GM21619 (cell line): ENCODE data around the gene HBM.
"Not testable (repeated sequence)": the region's sequence is repeated elsewhere in the genome, so short reads cannot be mapped to it uniquely, and the experiment has no call there.

Source experiments
- ATAC-seq: cut with Tn5 transposase; IDR thresholded peaks from one replicate; pipeline ENCODE4 v1.9.1; 2021; ENCODE audit not compliant: unreplicated experiment

Gene HBM

DNA sequence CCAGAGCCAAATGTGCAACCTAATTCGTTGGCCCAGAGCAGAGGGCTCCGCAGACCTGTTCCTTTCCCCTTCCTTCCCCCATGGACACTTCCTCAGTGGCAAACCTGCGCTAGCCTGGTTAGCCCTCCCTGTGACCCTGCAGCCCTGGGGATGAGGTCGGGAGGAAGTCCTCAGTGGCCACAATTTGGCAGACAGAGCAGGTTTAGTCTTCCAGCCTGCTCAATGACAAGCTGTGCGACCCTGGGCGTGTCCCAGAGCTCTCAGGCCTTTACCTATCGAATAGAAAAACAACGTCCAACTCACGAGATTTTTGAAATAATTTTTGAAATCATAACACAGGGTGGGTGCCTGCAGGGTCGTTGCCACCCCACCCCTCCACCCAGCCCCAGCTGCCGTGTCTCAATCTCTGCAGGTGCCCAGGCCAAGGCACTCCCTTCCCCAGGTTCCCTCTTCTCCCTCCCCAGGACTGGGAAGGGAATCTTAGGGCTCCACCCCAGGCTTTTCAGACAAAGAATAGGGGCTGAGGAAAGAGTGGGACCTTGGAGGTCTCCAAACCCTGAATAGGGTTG lies 1.4 kb downstream of the HBM start:
- ATAC-seq: no peak

DNA sequence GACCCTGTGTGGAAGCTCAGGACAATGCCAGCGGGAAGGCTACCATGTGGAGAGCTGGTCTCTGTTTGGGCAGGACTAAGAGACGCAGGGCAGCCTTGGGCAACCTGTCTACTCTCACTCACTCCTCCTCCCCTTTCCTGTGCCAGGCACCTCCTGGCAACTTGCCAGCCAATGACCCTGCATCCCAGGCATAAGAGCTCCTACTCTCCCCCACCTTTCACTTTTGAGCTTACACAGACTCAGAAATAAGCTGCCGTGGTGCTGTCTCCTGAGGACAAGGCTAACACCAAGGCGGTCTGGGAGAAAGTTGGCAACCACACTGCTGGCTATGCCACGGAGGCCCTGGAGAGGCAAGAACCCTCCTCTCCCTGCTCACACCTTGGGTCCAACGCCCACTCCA lies 2.6 kb downstream of the HBM start:
- ATAC-seq: no peak

DNA sequence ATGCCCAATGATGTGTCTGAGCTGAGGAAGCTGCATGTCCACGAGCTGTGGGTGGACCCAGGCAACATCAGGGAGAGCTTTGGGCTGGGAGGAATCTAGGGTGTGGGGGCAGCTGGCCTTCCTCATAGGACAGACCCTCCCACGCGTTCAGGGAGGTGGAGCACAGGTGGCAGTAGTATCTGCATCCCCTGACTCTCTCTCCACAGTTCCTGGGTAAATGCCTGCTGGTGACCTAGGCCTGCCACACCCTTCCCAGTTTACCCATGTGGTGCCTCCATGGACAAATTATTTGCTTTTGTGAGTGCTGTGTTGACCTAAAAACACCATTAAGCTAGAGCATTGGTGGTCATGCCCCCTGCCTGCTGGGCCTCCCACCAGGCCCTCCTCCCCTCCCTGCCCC lies 3.2 kb downstream of the HBM start:
- ATAC-seq: no peak

DNA sequence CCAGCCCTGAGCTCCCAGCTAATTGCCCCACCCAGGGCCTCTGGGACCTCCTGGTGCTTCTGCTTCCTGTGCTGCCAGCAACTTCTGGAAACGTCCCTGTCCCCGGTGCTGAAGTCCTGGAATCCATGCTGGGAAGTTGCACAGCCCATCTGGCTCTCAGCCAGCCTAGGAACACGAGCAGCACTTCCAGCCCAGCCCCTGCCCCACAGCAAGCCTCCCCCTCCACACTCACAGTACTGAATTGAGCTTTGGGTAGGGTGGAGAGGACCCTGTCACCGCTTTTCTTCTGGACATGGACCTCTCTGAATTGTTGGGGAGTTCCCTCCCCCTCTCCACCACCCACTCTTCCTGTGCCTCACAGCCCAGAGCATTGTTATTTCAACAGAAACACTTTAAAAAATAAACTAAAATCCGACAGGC lies 4.3 kb downstream of the HBM start:
- ATAC-seq: not testable (repeated sequence)

DNA sequence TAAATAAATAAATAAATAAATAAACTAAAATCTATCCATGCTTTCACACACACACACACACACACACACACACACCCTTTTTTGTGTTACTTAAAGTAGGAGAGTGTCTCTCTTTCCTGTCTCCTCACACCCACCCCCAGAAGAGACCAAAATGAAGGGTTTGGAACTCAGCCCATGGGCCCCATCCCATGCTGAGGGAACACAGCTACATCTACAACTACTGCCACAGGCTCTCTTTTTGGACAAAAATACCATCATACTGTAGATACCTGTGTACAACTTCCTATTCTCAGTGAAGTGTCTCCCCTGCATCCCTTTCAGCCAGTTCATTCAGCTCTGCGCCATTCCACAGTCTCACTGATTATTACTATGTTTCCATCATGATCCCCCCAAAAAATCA lies 5.0 kb downstream of the HBM start:
- no peak for ATAC-seq

DNA sequence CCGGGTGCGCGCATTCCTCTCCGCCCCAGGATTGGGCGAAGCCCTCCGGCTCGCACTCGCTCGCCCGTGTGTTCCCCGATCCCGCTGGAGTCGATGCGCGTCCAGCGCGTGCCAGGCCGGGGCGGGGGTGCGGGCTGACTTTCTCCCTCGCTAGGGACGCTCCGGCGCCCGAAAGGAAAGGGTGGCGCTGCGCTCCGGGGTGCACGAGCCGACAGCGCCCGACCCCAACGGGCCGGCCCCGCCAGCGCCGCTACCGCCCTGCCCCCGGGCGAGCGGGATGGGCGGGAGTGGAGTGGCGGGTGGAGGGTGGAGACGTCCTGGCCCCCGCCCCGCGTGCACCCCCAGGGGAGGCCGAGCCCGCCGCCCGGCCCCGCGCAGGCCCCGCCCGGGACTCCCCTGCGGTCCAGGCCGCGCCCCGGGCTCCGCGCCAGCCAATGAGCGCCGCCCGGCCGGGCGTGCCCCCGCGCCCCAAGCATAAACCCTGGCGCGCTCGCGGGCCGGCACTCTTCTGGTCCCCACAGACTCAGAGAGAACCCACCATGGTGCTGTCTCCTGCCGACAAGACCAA lies 6.7 kb downstream of the HBM start, which contains the start of gene HBA2:
HBA2 (plus strand) TSS at position 503 of the 568 bp plus-strand sequence; CDS start at position 540, 37 bp downstream.
- not testable (repeated sequence) for ATAC-seq

DNA sequence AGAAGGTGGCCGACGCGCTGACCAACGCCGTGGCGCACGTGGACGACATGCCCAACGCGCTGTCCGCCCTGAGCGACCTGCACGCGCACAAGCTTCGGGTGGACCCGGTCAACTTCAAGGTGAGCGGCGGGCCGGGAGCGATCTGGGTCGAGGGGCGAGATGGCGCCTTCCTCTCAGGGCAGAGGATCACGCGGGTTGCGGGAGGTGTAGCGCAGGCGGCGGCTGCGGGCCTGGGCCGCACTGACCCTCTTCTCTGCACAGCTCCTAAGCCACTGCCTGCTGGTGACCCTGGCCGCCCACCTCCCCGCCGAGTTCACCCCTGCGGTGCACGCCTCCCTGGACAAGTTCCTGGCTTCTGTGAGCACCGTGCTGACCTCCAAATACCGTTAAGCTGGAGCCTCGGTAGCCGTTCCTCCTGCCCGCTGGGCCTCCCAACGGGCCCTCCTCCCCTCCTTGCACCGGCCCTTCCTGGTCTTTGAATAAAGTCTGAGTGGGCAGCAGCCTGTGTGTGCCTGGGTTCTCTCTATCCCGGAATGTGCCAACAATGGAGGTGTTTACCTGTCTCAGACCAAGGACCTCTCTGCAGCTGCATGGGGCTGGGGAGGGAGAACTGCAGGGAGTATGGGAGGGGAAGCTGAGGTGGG lies 7.6 kb downstream of the HBM start:
- not testable (repeated sequence) for ATAC-seq

DNA sequence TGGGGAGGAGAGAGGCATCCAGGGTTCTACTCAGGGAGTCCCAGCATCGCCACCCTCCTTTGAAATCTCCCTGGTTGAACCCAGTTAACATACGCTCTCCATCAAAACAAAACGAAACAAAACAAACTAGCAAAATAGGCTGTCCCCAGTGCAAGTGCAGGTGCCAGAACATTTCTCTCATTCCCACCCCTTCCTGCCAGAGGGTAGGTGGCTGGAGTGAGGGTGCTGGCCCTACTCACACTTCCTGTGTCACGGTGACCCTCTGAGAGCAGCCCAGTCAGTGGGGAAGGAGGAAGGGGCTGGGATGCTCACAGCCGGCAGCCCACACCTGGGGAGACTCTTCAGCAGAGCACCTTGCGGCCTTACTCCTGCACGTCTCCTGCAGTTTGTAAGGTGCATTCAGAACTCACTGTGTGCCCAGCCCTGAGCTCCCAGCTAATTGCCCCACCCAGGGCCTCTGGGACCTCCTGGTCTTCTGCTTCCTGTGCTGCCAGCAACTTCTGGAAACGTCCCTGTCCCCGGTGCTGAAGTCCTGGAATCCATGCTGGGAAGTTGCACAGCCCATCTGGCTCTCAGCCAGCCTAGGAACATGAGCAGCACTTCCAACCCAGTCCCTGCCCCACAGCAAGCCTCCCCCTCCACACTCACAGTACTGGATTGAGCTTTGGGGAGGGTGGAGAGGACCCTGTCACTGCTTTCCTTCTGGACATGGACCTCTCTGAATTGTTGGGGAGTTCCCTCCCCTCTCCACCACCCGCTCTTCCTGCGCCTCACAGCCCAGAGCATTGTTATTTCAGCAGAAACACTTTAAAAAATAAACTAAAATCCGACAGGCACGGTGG lies 8.4 kb downstream of the HBM start:
- not testable (repeated sequence) for ATAC-seq

DNA sequence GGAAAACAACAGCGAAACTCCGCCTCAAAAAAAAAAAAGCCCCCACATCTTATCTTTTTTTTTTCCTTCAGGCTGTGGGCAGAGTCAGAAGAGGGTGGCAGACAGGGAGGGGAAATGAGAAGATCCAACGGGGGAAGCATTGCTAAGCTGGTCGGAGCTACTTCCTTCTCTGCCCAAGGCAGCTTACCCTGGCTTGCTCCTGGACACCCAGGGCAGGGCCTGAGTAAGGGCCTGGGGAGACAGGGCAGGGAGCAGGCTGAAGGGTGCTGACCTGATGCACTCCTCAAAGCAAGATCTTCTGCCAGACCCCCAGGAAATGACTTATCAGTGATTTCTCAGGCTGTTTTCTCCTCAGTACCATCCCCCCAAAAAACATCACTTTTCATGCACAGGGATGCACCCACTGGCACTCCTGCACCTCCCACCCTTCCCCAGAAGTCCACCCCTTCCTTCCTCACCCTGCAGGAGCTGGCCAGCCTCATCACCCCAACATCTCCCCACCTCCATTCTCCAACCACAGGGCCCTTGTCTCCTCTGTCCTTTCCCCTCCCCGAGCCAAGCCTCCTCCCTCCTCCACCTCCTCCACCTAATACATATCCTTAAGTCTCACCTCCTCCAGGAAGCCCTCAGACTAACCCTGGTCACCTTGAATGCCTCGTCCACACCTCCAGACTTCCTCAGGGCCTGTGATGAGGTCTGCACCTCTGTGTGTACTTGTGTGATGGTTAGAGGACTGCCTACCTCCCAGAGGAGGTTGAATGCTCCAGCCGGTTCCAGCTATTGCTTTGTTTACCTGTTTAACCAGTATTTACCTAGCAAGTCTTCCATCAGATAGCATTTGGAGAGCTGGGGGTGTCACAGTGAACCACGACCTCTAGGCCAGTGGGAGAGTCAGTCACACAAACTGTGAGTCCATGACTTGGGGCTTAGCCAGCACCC lies 9.5 kb downstream of the HBM start:
- no peak for ATAC-seq

DNA sequence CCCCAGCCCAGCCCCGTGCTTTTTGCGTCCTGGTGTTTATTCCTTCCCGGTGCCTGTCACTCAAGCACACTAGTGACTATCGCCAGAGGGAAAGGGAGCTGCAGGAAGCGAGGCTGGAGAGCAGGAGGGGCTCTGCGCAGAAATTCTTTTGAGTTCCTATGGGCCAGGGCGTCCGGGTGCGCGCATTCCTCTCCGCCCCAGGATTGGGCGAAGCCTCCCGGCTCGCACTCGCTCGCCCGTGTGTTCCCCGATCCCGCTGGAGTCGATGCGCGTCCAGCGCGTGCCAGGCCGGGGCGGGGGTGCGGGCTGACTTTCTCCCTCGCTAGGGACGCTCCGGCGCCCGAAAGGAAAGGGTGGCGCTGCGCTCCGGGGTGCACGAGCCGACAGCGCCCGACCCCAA lies 10.2 kb downstream of the HBM start:
- not testable (repeated sequence) for ATAC-seq

DNA sequence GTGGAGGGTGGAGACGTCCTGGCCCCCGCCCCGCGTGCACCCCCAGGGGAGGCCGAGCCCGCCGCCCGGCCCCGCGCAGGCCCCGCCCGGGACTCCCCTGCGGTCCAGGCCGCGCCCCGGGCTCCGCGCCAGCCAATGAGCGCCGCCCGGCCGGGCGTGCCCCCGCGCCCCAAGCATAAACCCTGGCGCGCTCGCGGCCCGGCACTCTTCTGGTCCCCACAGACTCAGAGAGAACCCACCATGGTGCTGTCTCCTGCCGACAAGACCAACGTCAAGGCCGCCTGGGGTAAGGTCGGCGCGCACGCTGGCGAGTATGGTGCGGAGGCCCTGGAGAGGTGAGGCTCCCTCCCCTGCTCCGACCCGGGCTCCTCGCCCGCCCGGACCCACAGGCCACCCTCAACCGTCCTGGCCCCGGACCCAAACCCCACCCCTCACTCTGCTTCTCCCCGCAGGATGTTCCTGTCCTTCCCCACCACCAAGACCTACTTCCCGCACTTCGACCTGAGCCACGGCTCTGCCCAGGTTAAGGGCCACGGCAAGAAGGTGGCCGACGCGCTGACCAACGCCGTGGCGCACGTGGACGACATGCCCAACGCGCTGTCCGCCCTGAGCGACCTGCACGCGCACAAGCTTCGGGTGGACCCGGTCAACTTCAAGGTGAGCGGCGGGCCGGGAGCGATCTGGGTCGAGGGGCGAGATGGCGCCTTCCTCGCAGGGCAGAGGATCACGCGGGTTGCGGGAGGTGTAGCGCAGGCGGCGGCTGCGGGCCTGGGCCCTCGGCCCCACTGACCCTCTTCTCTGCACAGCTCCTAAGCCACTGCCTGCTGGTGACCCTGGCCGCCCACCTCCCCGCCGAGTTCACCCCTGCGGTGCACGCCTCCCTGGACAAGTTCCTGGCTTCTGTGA lies 11.0 kb downstream of the HBM start, which contains the start of gene HBA1:
HBA1 (plus strand) TSS at position 204 of the 906 bp plus-strand sequence; CDS start at position 241, 37 bp downstream.
- ATAC-seq: not testable (repeated sequence)

DNA sequence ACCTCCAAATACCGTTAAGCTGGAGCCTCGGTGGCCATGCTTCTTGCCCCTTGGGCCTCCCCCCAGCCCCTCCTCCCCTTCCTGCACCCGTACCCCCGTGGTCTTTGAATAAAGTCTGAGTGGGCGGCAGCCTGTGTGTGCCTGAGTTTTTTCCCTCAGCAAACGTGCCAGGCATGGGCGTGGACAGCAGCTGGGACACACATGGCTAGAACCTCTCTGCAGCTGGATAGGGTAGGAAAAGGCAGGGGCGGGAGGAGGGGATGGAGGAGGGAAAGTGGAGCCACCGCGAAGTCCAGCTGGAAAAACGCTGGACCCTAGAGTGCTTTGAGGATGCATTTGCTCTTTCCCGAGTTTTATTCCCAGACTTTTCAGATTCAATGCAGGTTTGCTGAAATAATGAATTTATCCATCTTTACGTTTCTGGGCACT lies 11.6 kb downstream of the HBM start:
- no peak for ATAC-seq

DNA sequence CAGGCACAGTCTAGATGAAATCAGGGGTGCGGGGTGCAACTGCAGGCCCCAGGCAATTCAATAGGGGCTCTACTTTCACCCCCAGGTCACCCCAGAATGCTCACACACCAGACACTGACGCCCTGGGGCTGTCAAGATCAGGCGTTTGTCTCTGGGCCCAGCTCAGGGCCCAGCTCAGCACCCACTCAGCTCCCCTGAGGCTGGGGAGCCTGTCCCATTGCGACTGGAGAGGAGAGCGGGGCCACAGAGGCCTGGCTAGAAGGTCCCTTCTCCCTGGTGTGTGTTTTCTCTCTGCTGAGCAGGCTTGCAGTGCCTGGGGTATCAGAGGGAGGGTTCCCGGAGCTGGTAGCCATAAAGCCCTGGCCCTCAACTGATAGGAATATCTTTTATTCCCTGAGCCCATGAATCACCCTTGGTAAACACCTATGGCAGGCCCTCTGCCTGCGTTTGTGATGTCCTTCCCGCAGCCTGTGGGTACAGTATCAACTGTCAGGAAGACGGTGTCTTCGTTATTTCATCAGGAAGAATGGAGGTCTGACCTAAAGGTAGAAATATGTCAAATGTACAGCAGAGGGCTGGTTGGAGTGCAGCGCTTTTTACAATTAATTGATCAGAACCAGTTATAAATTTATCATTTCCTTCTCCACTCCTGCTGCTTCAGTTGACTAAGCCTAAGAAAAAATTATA lies 12.3 kb downstream of the HBM start:
- ATAC-seq: no peak

DNA sequence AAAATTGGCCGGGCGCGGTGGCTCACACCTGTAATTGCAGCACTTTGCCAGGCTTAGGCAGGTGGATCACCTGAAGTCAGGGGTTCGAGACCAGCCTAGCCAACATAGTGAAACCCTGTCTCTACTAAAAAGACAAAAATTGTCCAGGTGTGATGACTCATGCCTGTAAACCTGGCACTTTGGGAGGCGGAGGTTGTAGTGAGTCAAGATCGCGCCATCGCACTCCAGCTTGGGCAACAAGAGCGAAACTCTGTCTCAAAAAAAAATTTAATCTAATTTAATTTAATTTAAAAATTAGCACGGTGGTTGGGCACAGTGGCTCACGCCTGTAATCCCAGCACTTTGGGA lies 12.9 kb downstream of the HBM start:
- no peak for ATAC-seq

DNA sequence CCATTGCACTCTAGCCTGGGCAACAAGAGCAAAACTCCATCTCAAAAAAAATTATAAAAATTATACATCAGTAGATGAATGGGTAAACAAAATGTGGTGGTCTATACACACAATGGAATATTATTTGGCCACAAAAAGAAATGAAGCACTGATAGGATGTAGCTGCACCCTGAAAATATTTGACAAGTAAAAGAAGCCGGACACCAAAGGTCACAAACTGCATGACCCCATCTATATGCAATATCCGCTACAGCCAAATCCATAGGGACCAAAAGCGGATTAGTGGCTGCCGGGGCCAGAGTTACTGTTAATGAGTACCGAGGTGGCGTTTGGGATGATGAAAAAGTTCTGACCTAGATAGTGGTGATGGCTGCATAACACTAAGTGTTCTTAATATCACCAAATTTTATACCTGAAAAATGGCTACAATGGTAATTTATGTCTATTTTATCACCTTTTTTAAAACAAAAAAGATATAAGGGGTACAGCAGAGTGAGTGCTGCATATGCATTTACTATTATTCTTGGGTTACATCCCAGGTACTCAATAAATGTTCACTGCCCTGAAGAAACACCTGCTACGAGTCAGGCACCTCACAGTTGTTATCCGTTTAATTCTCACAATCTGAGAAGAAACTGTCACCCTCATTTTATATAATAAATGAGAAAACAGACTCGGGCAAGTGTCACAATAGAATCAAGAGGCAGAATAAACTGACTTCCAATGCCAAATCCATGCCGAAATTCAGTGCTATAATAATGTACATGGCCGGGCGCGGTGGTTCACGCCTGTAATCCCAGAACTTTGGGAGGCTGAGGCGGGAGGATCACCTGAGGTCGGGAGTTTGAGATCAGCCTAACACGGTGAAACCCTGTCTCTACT lies 13.7 kb downstream of the HBM start:
- no peak for ATAC-seq

DNA sequence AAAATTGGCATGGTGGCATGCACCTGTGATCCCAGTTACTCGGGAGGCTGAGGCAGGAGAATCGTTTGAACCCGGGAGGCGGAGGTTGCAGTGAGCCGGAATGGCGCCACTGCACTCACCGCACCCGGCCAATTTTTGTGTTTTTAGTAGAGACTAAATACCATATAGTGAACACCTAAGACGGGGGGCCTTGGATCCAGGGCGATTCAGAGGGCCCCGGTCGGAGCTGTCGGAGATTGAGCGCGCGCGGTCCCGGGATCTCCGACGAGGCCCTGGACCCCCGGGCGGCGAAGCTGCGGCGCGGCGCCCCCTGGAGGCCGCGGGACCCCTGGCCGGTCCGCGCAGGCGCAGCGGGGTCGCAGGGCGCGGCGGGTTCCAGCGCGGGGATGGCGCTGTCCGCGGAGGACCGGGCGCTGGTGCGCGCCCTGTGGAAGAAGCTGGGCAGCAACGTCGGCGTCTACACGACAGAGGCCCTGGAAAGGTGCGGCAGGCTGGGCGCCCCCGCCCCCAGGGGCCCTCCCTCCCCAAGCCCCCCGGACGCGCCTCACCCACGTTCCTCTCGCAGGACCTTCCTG lies 14.4 kb downstream of the HBM start, which contains the start of gene HBQ1:
HBQ1 (plus strand) TSS at position 359 of the 575 bp plus-strand sequence; CDS start at position 387, 28 bp downstream.
- no peak for ATAC-seq
